GM19324 (cell line): ENCODE data around the gene LUC7L3.
"Not testable (repeated sequence)": the region's sequence is repeated elsewhere in the genome, so short reads cannot be mapped to it uniquely, and the experiment has no call there.

ENCODE experiments used
- ATAC-seq: cut with Tn5 transposase; IDR thresholded peaks from one replicate; pipeline ENCODE4 v1.9.1; 2021; ENCODE audit warnings: mild to moderate bottlenecking, moderate library complexity; ENCODE audit not compliant: unreplicated experiment, low FRiP score

Gene LUC7L3

GRCh38 chr17:50708050-50709000 lies 11.1 kb upstream of the LUC7L3 start:
- ATAC-seq, result no peak

- ATAC-seq, result not testable (repeated sequence)
Measured at GRCh38 chr17:50709053-50709452, 10.3 kb upstream of the LUC7L3 start.

GRCh38 chr17:50710025-50710424 lies 9.4 kb upstream of the LUC7L3 start:
- ATAC-seq, result no peak

- ATAC-seq, result no peak
Measured at GRCh38 chr17:50710650-50711049, 8.8 kb upstream of the LUC7L3 start.

- no peak for ATAC-seq
Measured at GRCh38 chr17:50712641-50713040, 6.8 kb upstream of the LUC7L3 start.

- no peak for ATAC-seq
Measured at GRCh38 chr17:50715471-50715870, 3.9 kb upstream of the LUC7L3 start.

GRCh38 chr17:50719924-50720794 lies 756 bp downstream of the LUC7L3 start:
- ATAC-seq, result no peak

GRCh38 chr17:50721194-50722010 lies 2.0 kb downstream of the LUC7L3 start:
- ATAC-seq, result no peak

- ATAC-seq, result no peak
Measured at GRCh38 chr17:50722746-50723145, 3.3 kb downstream of the LUC7L3 start.

- ATAC-seq, result not testable (repeated sequence)
Measured at GRCh38 chr17:50724622-50725021, 5.2 kb downstream of the LUC7L3 start.

GRCh38 chr17:50725769-50726655 lies 6.6 kb downstream of the LUC7L3 start:
- no peak for ATAC-seq

- ATAC-seq, result no peak
Measured at GRCh38 chr17:50728112-50728429, 8.7 kb downstream of the LUC7L3 start.

GRCh38 chr17:50728881-50729765 lies 9.7 kb downstream of the LUC7L3 start:
- no peak for ATAC-seq

- no peak for ATAC-seq
Measured at GRCh38 chr17:50731575-50732460, 12.4 kb downstream of the LUC7L3 start.

- ATAC-seq, result no peak
Measured at GRCh38 chr17:50735287-50735686, 15.9 kb downstream of the LUC7L3 start.

- no peak for ATAC-seq
Measured at GRCh38 chr17:50737118-50737698, 17.8 kb downstream of the LUC7L3 start.

GRCh38 chr17:50739098-50739497 lies 19.7 kb downstream of the LUC7L3 start:
- ATAC-seq, result no peak
